ENCODE data around the gene GALNT9.

- TF ChIP-seq CTCF (IDR thresholded peaks at IDR 0.05) (no peak), EZH2 (IDR thresholded peaks at IDR 0.05) (no peak)
Measured at GRCh38 chr12:132176385-132176919, 152.9 kb downstream of the GALNT9 start.
